GM19468 (cell line): ENCODE data around the gene PI16.
"Not testable (repeated sequence)": the region's sequence is repeated elsewhere in the genome, so short reads cannot be mapped to it uniquely, and the experiment has no call there.

ENCODE experiments used
- ATAC-seq: cut with Tn5 transposase; IDR thresholded peaks from one replicate; pipeline ENCODE4 v1.9.1; 2021; ENCODE audit warnings: mild to moderate bottlenecking, moderate library complexity, moderate number of reproducible peaks; ENCODE audit not compliant: unreplicated experiment; ENCODE audit errors: extremely low read depth

PI16 gene

DNA sequence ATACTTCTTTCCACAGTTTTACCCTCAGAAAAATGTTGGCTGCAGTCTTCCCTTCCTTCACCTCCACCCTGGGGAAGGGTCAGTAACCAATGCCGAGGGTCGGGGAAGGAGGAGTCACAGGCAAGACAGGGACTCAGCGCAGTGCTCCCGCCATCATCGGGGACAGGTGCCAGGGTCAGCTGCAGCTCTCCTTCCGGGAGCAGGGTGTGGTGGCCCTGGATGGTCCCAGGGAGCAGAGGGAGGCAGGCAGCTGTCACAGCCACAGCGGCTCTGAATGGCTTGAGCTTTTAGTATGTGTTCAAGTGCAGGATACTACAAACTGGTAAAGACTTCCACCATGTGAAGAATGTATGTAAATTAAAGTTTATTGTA lies 26.0 kb upstream of the PI16 start:
- no peak for ATAC-seq

DNA sequence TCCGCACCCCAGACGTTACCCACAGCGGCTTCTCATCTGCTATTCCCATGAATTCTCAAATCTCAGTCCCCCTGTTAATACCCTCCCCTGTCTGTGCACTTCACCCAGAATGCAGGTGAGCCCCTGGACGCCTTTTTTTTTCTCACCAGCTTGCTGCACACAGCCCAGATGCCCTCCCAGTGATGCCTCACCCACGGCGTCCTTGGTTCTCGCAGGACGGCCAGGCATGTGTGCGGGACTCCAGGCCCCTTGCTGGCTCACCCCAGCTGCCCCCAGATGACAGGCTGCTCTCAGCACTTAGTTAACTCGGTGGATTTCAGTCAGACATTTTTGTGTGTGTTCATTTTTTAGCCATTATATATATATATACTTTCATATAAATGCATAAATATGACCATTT lies 25.4 kb upstream of the PI16 start:
- no peak for ATAC-seq

DNA sequence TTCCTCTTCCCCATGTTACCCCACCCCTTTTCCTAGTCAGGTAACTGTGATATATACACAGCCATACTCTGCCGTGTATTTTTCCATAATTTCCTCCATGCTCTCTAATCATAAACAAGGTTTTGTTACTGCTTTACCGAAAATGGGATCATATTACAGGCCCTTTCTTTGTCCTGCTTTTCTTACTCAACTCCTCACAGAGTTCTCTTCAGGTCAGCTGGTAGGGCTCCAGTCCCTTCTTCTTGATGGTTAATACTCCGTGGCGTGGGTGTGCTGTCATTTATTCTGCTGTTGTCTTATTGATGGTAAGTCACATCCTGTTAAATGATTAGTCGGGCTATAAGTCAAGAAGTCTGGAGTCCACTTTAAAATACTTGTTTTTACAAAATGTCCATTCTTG lies 24.9 kb upstream of the PI16 start:
- ATAC-seq = no peak

DNA sequence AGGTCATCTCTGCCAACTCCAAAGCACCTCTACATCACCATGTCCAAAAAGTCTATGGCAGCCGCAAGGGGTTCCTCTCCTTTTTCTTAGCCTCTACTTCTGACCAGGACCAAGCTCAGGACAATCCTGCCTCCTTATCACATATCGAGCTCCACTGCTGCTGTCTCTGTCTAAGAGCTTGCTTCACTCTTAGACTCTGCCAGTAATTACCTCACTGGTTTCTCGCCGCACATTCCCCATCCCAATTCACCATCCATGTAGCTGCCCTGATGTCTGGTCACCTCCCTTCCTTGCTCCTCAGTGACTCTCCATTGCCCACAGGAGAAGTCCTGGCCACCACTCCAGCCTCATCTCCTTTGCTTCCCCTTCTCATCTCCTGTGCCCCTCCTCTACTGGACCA lies 24.1 kb upstream of the PI16 start:
- no peak for ATAC-seq

DNA sequence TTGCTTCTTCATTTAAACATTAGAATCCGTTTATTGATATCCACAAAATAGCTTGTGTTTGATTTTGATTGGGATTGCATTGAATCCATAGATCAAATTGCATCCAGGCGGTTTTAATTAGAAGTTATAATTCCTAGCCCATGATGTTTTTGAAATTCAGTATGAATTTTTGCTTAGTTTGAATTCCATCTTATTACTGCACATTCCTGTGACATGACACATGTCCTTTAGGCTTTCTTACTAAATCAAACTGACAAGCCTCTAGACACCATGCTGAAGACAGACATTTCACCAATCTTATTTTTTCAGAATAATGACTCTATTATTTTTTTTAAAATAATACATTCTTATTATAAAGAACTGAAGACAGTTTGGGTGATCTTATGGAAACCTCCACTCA lies 21.4 kb upstream of the PI16 start:
- ATAC-seq = no peak

DNA sequence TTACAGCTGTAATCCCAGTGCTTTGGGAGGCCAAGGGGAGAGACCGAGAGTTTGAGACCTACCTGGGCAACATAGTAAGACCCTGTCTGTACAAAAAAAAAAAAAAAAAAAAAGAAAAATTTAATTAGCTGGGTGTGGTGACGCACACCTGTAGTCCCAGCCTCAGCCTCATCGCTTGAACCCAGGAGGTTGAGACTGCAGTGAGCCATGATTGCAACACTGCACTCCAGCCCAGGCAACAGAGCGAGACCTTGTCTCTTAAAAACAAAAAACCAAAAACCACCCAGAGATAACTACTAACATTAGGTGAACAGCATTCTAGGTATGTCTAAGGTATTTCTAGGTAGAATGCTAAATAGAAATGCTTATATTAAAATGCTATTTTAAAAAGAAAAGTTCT lies 21.0 kb upstream of the PI16 start:
- ATAC-seq = no peak

DNA sequence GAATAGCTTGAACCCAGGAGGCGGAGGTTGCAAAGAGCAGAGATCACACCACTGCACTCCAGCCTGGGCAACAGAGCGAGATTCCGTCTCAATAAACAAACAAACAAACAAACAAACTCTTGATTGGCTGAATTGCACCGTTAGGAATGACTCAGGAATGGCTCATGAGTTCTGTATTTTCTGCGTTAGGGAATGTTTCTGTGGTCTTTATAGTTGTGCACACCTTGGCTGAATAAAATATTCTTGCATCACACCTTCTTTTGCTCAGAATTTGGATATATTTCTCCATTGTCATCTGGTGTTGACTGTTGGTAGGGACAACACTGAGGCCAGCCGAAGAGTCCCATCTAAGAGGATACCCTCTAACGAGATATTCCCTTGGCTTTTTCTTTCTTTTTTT lies 19.6 kb upstream of the PI16 start:
- no peak for ATAC-seq

DNA sequence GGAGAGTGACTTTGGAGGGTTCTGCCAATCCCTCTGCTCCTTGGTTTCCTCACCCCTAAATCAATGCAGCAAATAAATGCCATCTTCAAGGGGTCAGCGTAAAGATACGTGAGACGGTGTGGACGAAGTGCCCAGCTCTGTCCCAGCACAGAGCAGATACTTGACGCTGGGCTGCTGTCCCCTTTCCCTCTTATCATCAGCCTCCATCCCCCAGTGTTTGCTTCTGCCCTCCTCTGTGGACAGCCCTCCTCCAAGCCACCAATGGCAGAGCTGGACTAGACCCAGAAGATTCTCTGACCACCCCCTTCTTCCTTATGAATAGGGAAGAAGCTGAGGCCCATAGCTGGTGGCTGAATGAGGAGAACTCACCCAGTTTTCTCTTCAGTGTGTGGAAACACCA lies 17.7 kb upstream of the PI16 start:
- ATAC-seq = no peak

DNA sequence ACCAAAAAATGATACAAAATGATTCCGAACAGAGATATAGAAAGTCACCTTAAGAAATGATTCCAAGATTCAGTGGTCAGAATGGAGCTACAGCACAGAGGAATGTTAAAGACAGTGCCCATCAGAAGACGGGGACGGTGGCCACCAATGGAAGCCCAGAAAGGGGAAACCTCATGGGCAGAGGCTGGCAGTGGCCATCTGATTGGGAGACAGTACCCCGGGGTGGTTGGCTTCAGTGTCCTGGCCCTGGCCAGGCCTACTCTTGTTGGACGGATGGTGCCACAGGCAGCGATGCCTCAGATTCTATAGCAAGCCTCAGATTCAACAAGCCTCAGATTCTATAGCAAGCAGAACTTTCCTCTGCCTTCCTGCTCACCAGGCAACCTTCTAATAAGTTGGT lies 16.6 kb upstream of the PI16 start:
- no peak for ATAC-seq

DNA sequence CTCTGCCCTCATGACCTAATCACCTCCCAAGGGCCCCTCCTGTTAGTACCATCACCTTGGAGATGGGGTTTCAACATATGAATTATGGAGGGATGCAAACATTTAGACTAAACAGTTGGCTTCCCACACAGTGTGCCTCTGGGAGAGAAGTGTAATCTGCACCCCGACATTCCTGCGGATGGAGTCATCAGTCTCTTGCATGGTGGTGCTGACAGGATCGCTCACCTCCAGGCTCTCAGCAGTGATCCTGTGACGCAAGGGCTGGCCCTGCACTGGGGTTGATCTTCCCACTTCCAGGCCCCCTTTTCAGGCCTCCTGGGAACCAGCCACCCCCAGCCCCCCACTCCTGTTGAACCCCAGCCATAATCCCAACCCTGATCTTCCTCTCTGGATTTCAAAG lies 16.0 kb upstream of the PI16 start:
- no peak for ATAC-seq

DNA sequence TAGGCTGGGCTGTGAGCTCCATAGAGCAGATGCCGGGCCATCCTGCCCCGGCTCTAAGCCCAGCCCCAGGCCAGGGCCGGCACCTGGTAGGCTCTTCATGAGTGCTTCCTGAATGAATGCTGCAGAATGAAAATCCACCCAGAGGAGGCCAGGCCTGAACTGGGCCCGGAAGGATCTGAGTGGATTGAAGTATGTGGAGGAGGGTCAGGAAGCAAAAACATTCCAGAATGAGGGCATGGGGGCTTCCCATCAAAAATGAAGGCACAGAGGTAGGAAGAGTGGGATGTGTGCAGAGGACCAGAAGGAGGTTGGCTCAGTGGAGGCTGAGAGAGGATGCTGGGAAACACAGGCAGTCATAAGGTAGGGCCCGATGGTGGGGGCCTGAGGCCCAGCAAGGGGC lies 15.5 kb upstream of the PI16 start:
- ATAC-seq = not testable (repeated sequence)

DNA sequence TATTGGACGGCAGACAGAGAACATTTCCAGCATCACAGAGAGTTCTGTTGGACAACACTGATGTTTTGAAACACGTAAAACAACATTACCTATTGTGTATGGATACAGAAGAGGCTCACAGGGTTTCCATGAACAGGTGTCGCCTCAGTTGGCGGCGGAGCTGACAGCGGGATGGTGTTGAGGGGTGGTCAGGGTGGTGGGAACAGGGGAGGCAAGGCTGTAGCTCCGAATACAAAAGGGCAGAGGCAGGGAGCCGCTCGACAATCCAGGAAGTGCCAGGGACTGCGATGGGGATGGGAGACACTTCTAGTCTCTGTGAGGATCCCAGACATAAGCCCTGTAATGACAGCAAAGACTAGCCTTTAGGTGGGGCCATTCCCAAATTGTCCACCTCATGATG lies 14.5 kb upstream of the PI16 start:
- ATAC-seq = no peak

DNA sequence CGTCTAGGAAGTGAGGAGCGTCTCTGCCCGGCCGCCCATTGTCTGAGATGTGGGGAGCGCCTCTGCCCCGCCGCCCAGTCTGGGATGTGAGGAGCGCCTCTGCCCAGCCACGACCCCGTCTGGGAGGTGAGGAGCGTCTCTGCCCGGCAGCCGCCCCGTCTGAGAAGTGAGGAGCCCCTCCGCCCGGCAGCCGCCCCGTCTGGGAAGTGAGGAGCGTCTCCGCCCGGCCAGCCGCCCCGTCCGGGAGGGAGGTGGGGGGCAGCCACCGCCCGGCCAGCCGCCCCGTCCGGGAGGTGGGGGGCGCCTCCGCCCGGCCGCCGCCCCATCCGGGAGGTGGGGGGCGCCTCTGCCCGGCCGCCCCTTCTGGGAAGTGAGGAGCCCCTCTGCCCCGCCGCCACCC lies 13.0 kb upstream of the PI16 start:
- ATAC-seq = not testable (repeated sequence)

DNA sequence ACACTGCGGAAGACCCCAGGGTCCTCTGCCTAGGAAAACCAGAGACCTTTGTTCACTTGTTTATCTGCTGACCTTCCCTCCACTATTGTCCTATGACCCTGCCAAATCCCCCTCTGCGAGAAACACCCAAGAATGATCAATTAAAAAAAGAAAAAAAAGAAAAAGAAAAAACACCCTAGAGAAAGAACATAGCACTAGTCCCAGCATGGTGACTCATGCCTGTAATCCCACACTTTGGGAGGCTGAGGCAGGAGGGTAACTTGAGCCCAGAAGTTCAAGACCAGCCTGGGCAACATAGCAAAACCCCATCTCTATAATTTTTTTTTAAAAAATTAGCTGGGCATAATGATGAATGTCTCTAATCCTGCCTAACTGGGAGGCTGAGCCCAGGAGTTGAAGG lies 12.2 kb upstream of the PI16 start:
- ATAC-seq = not testable (repeated sequence)

DNA sequence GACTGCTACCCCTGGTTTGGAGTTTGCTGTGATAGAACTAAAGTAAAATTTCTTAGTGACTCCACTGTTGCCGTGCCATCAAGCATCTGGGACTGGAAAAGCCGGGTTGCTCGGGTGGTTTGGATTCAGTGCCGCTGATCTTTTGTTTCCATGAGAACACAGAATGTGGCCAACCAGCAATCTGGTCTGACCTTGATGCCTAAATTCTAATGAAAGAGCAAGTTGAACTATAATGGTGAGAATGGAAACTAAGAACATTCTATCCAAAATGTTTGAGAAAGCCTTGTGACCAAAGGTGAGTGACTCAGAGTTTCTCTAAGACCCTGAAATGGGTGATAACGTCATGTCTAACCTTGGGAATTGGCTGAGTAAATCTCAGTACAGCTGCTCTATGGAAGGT lies 9.9 kb upstream of the PI16 start:
- ATAC-seq = no peak

DNA sequence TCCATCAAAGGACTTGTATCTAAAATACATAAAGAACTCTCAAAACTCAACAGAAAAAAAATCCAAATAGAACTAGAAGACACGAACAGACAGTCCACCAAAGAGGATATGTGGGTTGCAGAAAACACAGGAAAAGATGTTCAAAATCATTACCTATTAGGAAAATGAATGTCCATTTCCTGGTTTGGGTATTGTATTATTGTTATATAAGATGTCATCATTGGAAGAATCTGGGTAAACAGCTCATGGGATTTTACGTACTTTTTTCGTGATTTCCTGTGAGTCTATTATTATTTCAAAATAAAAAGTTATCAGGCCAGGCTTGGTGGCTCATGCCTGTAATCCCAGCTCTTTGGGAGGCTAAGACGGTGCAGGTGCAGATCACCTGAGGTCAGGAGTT lies 9.2 kb upstream of the PI16 start:
- ATAC-seq = no peak

DNA sequence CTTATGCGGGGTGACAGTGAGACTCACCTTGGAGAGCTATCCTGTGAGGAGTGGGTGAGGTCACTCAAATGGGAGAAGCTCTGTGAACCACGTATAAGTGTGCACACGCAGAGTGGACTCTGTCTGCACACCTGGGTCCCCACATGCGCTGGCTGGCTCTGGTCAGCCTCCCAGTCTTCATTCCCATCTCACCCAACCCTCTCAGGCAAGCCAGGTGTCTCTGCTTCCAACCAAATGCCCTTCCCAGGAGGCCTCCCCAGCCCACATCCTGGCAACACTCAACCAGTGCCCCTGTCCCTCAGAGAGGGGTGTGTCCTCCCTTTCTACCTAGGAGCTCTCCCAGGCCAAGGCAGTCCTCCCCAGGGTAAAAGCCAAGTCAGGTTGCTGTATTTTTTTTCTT lies 8.0 kb upstream of the PI16 start:
- no peak for ATAC-seq

DNA sequence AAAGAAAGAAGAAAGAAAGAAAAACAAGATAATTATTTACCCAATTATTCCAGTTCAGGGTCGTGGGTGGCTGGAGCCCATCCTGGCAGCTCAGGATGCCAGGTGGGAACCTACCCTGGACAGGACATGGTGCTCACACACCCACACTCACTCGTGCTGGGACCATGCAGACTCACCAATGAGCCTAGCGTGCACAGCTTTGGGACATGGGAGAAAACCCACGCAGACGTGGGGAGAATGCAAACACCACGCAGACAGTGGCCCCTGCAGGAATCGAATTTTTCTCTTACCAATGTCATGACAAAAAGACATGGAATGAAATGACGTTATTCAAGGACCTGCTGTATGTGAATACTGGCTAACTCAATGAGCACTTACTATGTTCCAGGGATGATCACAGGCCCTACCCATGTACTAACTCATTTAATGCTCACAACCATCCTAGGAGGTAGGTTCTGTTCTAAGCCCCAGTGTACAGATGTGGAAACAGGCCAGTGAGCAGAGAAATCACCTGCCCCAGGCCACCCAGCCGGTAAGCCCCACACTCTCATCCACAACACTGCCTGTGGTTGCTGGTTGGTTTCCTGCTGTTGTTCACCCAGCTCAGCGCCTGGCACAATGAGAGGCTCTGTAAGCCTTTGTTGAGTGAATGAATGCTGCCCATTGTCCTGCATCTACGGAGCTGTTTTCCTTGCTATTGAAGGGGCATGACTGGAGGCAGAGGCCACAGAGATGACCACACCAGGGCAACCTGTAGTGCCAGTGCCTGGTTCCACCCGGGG lies 6.8 kb upstream of the PI16 start:
- ATAC-seq = no peak

DNA sequence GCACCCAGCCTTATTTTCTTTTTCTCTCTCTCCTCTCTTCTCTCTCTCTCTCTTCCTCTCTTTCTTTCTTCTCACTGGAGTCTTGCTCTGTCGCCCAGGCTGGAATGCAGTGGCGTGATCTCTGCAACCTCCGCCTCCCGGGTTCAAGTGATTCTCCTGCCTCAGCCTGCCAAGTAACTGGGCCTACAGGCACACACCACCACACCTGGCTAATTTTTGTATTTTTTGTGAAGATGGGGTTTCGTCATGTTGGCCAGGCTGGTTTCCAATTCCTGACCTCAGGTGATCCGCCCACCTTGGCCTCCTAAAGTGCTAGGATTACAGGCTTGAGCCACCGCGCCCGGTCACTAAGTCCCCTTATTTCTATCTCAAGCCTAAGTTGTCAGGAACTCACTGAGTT lies 5.5 kb upstream of the PI16 start:
- ATAC-seq = not testable (repeated sequence)

DNA sequence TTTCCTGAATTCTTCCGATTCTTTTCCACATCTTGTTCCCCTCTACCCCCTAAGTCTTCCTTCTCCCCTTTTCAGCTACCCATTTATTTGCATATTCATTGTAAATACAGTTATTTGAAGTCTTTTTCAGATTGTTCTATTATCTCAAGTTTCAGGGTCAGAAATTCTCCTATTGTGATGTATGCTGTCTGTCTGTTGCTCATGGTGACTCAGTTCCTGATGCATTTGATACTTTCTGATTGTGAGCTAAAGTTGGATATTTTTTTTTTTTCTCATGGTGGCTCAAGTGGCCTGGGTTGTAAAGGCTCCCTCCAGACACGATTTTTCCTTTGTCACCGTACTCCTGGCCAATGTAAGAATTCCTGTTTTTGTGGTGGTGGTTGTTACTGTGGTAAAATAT lies 4.9 kb upstream of the PI16 start:
- ATAC-seq = no peak

DNA sequence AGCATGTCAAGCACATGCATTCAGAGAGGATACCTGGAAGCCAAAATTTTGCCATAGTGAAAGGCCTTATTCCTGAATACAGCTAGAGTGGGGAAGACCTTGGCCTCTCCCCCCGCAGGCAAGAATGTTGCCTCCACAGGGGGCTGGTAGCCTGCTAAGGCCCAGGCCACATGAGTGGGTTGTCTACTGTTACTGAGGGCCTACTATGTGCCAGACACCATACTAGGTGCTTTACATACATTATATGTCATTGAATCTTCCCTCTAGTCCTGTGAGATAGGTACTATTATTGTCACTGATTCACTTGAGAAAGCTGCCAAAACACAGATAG lies 642 bp upstream of the PI16 start:
- no peak for ATAC-seq

DNA sequence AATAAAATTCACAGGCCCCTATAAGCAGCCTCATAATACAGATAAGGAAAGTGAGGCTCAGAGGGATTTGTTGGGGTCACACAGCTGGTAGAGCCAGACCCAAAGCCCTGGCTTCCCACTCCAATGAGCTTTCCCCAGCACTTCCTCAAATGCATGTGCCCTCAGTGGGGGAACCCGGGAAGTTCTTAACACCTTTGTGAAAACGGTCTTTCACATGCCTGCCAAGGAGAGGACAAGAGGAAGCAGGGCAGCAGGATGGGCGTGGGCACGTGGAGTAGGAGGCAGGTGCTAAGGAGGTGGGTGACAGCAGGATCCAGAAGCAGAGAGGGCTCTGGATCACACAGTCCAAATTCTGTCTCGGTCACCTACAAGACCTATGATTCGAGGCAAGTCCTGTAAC lies 598 bp downstream of the PI16 start:
- no peak for ATAC-seq
